Stomach (tissue), 4 donors: ENCODE data around the gene SH3BGRL2.

Experiments
- CTCF ChIP-seq, 7 experiments: fragments of 450-650 bp in 4 of 7; fragments of 200-600 bp in 3 of 7; sonication (generic) in 3 of 7; IDR thresholded peaks; one replicate each; pipeline ENCODE4 v1.5.1; 2016 to 2019; ENCODE audit warnings: antibody characterized with exemption in 7 of 7, control low read depth in 2 of 7, mild to moderate bottlenecking in 1 of 7
- POLR2A ChIP-seq, 4 donors: fragments of 450-650 bp; IDR thresholded peaks; one replicate each; pipeline ENCODE4 v1.6.1; 2016; ENCODE audit warnings: antibody characterized with exemption in 4 of 4, control low read depth in 2 of 4, mild to moderate bottlenecking in 1 of 4, moderate library complexity in 1 of 4
- POLR2AphosphoS5 ChIP-seq, 3 donors: sonication (generic); formaldehyde crosslinking; IDR thresholded peaks; one replicate each; pipeline ENCODE4 v1.6.1; 2016; ENCODE audit warnings: antibody characterized with exemption in 3 of 3

GRCh38 chr6:79684876-79685275, 53.7 kb downstream of the SH3BGRL2 start:
- TF ChIP-seq CTCF (IDR thresholded peaks at IDR 0.05) = no peak
- no peak for TF ChIP-seq POLR2A (IDR thresholded peaks at IDR 0.05)
- TF ChIP-seq POLR2AphosphoS5 (IDR thresholded peaks at IDR 0.05) = no peak
